NCI-H1105 (cell line): Measurements from ENCODE around the gene ZDHHC14.
"Not testable (repeated sequence)": the region's sequence is repeated elsewhere in the genome, so short reads cannot be mapped to it uniquely, and the experiment has no call there.

Experiments used
- DNase-seq: peaks from one replicate; lab custom pipeline; 2025; lab: John Stamatoyannopoulos, UW

The ZDHHC14 gene

GRCh38 chr6:157381631-157382621 lies 936 bp downstream of the ZDHHC14 start:
- peak; percentile 37 for DNase-seq

DNA sequence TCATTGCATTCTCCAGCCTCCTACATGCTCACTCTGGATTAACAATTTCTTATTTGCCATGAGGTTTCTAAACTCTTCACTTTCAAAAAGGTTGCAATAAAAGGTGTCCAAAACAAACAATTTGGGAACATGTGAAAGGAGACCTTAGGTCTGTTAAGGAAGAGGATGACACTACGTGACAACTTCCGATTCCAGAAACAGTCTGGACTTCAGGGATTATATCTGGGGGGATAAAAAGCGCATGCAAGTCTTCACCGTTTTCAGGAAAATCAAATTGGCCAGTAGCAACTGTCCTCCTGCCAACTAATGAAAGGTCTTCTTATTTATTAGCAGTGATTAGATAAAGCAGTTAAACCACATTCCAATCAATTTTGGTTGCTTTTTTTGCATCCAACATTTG lies 1.8 kb downstream of the ZDHHC14 start:
- DNase-seq = no peak

DNA sequence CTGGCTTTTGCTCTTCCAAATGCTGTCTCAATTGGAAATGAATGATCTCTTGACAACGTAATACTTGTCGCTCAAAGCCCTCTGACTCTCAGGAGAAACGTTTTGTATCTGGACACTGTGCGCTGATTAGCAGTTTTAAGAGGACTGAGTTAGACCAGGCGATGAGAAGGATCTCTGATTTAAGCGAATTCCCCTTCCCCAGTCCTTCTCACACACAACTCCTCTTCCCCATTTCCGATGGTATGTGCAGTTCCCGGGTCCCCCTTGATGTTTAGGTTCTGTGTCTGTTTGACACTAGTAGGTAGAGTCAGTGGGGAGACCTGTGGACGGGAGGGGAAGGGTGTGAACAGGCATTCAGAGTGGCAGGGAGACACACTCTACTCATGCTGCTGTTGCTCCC lies 2.5 kb downstream of the ZDHHC14 start:
- DNase-seq = no peak

DNA sequence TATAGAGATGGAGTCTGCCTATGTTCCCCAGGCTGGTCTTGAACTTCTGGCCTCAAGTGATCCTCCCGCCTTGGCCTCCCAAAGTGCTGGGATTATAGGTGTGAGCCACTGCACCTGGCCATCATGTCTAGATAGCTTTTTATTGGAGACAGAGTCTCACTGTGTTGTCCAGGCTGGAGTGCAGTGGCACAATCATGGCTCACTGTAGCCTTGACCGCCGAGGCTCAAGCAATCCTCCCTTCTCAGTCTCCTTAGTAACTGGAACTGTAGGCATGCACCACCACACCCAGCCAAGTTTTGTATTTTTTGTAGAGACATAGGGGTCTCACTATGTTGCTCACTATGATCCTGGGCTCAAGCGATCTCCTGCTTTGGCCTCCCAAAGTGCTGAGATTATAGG lies 4.0 kb downstream of the ZDHHC14 start:
- DNase-seq = not testable (repeated sequence)

DNA sequence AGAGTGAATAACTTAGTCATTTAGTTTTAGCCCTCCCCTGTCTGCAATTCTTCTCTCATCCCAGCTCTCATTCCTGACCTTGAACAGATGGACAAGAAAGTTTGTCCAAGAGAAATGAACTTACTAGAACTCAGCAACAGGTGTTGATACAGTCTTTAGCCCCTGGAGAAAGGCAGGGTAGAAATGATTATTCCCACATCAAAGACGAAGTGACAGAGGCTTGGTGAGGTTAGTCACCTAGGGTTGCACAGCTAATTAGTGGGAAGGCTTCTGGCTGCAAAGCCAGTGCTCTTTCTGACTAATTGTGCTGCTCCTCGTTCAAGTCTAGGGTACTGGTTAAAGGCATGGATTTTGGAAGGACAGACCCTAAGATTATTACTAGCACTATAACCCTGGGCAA lies 4.5 kb downstream of the ZDHHC14 start:
- no peak for DNase-seq

GRCh38 chr6:157386023-157386422 lies 5.0 kb downstream of the ZDHHC14 start:
- no peak for DNase-seq

GRCh38 chr6:157386454-157386853 lies 5.5 kb downstream of the ZDHHC14 start:
- no peak for DNase-seq

DNA sequence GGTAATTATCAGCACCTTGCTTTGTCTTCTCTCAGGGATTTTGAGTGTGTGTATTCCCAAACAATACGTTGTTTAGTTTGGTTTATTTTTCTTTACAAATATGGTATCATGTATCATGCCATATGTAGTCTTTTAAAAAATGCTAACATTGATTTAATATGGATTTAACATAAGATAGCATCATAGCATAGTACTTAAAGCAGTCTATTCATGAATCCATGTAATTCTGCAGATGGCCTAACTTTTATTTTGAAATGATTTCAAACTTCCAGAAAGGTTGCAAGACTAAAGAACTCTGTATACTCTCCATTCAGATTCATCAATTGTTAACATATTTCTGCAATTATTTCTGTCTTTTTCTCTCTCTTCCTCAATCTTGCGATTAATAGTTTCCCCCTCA lies 7.9 kb downstream of the ZDHHC14 start:
- no peak for DNase-seq

- no peak for DNase-seq
These were observed 9.5 kb downstream of the ZDHHC14 start for GRCh38 chr6:157390273-157391060.

- no peak for DNase-seq
These were observed 12.1 kb downstream of the ZDHHC14 start for GRCh38 chr6:157392927-157393668.

DNA sequence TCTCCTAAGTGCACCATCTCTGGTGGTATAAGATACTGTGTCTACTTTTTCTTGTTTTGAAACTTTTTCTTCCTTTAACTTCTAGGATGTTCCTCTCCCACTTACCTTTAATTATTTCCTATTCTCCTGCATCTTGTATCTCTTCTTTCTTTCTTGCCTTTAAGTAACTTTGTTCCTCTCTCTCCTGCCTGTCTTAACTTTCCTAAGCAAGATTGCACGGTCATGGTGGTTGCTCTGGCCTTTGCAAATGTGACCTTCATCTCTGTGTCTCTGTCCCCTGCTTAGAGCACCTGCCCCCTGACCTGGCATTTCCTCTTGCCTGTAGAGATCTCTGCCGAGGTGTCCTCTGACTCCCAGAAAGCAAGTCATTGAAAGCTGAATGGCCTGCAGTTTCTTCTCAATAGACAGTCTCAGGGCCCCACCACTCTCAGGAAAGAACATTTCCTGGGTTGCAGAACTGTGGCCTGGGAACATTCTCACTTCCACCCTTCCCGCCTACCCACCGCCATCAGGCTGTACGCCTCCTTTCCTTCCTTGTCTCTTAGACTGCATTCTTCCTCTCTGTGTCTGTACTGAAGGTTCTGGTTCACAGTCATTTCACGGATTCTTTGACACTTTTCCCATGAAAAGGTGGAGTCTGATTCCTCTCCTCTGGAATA lies 12.8 kb downstream of the ZDHHC14 start:
- DNase-seq = no peak

GRCh38 chr6:157395199-157395598 lies 14.2 kb downstream of the ZDHHC14 start:
- not testable (repeated sequence) for DNase-seq

DNA sequence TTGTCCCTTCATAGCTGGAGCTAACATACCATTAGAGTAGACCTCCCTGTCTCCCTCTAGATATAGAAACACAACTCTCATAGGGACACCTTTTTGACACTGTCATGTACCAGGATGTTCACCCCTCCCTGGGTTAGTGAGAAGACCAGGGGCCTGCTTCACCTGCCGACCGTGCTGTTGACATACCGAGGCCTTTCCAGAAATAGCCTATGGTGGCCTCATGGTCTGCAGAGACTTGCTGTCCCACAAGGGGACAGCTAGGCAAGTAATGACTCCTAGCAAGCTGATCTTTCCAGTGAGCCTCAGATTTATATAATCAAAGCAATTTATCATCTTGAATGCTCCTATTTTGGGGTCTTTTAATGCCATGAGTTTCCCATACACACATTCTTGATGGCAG lies 15.0 kb downstream of the ZDHHC14 start:
- no peak for DNase-seq

- no peak for DNase-seq
These were observed 16.7 kb downstream of the ZDHHC14 start for GRCh38 chr6:157397660-157398059.

DNA sequence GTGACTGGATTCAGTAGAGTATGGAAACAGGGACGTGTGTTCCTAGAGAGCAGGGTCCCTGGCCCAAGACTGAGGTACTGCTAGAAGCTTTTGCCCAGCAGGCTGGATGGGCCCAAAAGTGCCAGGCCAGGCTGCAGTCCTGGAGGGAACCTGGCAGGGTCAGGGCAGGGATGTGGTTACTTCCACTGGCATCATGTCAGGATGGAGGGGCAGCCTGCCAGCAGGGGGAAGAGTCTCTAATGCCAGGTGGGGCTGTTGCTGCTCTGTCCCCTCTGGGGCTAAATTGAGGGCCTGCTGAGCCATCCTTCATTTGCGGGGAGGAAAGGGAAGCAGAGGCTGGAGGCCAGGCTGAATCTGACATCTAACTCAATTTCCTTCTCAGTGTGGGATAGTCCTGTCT lies 17.2 kb downstream of the ZDHHC14 start:
- DNase-seq = no peak

GRCh38 chr6:157400676-157401075 lies 19.7 kb downstream of the ZDHHC14 start:
- no peak for DNase-seq

DNA sequence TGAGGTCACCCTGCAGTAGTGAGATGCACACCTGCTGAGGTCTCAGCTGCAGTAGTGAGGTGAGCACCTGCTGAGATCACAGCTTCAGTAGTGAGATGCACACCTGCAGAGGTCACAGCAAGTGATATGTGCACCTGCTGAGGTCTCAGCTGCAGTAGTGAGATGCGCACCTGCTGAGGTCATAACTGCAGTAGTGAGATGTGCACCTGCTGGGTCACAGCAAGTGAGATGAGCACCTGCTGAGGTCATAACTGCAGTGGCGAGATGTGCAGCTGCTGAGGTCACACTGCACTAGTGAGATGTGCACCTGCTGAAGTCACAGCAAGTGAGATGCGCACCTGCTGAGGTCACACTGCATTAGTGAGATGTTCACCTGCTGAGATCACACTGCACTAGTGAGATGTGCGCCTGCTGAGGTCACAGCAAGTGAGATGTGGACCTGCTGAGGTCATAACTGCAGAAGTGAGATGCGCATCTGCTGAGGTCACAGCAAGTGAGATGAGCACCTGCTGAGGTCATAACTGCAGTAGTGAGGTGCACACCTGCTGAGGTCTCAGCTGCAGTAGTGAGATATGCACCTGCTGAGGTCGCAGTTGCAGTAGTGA lies 20.8 kb downstream of the ZDHHC14 start:
- DNase-seq = no peak

DNA sequence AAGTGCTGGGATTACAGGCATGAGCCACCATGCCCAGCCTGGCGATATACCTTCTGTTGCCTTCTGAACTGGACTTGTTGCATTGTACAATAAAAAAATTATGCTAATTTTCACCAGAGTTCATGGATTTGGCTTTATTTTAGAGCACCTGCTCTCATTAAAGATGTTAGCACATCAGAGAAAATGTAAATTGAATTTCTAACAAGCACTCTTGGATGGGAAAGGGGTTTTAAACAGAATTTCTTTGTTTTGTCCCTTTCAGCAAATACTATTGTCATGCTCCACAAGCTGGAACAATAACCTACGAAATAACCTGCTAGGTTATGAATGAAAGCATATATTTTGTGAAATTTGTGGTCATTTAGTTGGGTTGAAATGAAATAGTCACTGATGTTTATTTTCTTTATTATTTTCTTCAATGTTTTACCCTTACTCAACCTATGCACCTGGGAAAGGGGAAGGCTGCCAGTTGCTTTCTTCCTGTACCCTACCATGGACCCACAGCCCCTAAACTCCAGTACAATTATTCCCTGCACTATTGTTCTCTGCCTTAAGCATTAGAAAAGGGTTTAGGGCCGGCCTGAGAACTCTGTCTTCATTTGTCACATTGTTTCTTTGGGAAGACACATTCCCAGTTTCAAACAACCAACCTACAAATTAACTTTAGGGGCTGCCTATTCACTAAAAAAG lies 22.2 kb downstream of the ZDHHC14 start:
- no peak for DNase-seq

DNA sequence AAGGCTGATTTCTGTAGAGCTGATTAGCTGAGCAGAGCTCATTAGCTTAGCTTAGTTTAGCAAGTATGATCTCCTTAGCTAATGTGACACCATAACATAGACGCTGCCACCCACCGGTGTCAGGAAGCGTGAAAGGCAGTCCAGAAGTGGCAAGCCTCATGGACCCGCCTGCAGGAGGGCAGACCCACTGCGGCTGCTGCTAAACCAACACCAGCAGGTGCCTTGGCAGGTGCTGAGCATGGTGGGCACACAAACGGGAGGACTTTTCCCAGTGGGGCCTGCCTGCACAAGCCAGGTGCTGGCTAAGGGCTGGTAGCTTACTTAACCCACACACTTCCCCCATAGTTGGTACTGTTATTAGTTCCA lies 22.7 kb downstream of the ZDHHC14 start:
- DNase-seq = no peak

- DNase-seq = no peak
These were observed 25.0 kb downstream of the ZDHHC14 start for GRCh38 chr6:157405986-157406385.

DNA sequence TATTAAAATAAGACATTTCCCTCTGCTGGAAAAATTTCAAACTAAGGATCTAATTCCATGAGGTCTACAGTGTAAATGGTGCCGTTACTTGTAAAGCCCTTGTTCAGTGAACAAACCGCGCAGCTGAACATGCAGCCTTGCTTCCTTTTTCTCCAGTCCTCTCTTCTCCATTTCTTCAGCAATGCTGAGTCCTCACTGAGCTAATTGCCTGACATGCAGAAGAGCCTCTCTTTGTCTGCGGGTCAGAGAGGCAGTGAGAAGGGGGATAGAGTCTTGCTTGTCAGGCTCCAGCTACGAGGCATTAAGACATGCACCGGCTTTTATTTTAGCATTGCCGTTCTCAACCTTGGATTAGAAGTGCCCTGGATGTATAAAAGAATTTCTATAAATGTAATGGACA lies 25.7 kb downstream of the ZDHHC14 start:
- no peak for DNase-seq
